GM12873 (cell line): ENCODE measurements around the gene THRA.

Source experiments
- TF ChIP-seq, protein P1 (sequence below): IDR thresholded peaks from 2 replicates; pipeline ENCODE4 v1.5.1; 2012; ENCODE audit warnings: low read depth, mild to moderate bottlenecking, moderate library complexity, low read length, control low read depth; ENCODE audit not compliant: insufficient read depth; ENCODE audit errors: missing control alignments

The THRA gene

DNA sequence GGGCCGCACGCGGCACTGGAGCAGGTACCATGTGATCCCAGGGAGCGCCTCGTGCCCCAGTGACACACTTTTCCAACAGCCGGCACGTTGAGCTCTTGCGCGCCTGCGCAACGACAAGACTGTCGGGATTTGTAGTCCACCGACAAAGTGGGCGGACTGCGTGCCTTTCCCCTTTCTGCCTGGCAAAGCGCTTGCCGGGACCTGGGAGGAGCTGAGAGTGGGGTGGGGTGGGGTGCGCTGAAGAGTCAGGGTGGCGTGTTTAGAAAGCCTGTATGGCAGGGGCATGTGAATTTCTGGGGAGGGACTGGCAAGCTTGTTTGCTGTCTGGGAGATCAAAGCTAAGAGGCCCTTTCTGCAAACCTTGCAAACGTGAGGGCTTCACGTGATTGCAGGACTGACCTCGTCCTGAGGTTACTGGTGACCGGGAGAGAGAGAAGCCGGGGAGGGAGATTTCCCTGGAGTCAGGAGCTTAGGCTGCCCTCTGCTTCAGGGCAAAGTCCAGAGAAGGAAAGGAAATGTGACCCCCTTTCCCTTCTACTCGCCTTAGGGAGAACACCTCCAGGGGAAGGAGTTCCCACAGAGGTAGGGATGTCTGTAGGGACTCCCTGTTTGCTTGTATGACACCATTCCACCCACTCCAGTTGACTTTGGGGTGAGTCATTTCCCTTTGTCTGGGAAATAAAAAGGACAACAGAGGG is 38.1 kb downstream of the THRA start:
- TF ChIP-seq, protein P1, sequence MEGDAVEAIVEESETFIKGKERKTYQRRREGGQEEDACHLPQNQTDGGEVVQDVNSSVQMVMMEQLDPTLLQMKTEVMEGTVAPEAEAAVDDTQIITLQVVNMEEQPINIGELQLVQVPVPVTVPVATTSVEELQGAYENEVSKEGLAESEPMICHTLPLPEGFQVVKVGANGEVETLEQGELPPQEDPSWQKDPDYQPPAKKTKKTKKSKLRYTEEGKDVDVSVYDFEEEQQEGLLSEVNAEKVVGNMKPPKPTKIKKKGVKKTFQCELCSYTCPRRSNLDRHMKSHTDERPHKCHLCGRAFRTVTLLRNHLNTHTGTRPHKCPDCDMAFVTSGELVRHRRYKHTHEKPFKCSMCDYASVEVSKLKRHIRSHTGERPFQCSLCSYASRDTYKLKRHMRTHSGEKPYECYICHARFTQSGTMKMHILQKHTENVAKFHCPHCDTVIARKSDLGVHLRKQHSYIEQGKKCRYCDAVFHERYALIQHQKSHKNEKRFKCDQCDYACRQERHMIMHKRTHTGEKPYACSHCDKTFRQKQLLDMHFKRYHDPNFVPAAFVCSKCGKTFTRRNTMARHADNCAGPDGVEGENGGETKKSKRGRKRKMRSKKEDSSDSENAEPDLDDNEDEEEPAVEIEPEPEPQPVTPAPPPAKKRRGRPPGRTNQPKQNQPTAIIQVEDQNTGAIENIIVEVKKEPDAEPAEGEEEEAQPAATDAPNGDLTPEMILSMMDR = no peak

DNA sequence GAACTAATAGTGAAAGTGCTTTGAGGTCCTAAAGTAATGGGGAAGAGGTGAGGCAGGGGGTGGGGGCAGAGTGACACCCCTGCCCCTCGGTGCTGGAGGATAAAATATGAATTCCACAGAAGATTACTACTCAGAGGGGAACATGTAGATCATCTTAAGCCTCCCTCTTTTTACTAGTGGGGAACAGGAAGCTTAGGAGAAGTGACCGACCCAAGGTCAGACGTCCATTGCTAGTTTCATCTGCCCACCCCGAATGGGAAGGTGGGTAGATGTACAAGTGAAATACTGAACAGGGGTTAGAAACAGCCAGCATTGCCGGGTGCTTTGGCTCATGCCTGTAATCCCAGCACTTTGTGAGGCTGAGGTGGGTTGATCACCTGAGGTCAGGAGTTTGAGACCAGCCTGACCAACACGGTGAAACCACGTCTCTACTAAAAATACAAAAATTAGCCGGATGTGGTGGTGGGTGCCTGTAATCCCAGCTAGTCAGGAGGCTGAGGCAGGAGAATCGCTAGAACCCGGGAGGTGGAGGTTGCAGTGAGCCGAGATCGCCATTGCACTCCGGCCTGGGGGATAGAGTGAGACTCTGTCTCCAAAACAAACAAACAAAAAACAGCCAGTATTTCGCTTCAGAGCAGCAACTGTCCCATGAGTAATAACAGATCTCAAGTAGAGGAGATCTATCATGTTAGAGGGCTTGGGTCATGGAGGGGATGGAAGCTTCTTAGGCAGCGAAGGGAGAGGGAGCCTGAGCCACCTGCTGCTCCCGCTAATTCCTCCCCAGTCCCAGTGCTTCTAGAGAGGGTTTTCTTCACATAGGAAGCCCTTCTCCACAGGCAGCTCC is 38.8 kb downstream of the THRA start:
- TF ChIP-seq, protein P1 = no peak

DNA sequence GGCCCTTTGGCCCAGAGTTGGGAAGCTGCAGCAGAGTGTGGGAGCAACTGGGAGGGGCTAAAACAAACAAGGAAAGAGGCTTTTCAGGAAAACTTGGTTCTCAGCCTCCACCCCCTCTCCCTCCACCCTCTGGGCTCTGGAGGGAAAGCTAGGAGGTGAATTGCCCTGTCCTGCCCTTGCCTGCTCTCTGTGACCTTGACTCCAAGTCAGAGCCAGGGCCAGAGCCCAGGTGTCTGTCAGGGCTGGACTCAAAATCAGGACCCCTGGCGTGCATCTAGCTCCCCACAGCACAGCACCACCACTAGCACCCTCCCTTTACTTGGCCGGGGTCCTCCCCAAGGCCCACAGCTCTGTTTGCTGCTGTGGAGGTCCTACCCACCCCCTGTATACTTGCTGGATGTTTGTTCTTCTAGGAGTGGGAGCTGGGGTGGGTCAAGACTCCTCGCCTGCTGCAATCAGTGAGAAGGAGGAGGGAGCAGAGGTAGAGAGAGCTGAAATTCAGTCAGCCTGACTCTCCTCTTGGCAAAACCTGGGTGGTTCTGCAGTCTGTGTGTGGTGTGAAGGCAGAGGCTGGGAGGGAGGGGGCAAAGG is 40.4 kb downstream of the THRA start:
- TF ChIP-seq, protein P1 = no peak

GRCh38 chr17:40103688-40104087 is 40.9 kb downstream of the THRA start:
- TF ChIP-seq, protein P1 = no peak

DNA sequence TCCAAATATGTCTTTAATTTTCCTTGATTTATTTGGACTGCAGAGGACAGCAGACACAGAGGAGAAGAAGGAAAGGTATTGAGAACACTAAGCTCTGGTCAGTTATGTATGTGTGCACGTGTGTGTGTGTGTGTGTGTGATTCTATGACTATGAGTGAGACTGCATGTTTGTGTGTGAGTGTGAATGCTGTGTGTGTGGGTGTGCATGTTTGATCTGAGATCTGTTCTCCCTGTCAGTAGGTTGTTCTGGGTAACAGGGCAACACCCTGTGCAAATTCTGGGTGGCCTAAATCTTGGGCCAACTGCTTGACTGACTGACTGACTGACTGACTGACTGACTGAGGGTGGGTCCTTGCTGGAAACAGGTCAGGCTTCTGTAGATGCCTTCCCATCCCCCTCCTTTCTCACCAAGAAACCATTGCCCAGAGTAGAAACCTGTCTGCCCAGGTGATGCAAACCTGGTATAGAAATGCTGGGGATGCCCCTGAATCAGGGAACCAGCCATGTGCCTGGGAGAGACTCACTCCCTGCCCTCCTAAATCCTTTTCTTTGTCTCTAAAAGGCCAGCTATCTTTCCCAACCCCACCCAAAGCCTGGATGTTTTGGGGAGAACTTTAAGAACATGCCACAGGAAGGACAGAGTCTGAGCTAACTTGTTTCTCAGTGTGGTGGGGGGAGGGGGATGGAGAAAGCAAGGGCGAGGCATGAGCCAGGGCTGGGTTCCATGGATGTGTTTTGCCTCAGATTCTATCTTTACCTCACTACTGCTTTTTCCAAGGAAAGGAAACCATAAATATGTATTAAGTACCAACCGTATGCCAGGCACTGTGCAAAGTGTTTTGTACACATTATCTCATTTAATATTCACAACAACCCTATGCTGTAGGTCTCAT is 42.1 kb downstream of the THRA start:
- TF ChIP-seq, protein P1 = no peak

DNA sequence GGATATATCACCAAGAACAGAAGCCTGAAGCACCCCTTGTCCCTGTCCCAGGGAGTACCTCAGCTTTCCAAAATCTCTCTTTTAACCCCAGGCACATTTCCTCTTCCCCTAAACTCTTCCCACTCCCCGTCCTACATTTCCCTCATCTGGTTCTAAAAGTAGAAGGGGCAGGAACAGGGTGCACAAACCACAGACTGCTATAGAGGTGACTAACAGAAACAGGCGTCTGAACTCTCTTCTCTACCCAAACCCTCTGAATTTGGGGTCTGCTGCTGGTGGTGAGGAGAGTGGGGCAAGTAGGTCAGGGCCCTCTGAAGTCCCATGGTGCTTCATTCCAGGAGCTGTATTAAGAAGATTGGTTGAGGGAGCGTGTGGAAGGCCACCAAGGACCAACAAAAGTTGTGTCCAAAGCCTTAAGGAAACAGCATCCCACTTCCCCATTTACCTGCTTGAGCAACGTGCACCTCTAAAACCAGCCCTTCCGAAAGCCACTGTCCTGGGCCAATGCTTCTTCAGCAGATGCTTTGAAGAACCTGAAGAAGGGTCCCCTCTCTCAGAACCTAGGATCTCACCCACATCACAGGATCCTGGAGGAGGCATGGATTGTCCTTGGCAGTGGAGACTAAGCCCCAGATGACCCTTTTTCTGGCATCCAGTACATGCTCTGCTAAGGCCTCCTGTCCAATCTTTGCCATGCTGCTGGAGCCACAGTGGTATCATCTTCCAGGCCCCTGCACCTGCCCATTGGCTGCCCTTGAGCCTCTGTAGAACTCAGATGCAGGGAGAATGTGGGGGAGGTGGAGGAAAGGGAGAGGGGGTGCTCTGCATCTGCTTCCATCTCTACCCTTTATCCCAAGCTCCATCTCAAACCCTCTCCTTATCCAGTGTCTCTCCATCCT is 43.3 kb downstream of the THRA start:
- TF ChIP-seq, protein P1 = no peak
